AG04449 (cell line): ENCODE results near the gene PPP3CB.

Experiments
- CTCF ChIA-PET: fragments of 350-600 bp; formaldehyde crosslinking; extraction: SDS; loops from one replicate; lab custom pipeline; 2021; ENCODE audit warnings: antibody characterized with exemption; lab: Yijun Ruan, JAX
- POLR2A ChIA-PET: fragments of 400-600, 350-600 bp; formaldehyde crosslinking; extraction: SDS; loops from one replicate; lab custom pipeline; 2020; ENCODE audit warnings: antibody characterized with exemption, inconsistent platforms; lab: Yijun Ruan, JAX
- DNase-seq: peaks from one replicate; pipeline ENCODE4 v3.0.0-alpha.2; 2010; ENCODE audit warnings: low read depth, low spot score
- H3K4me3 ChIP-seq: 2 replicates; pipeline ENCODE4 v1.5.1; 2011; ENCODE audit warnings: low read depth, mild to moderate bottlenecking, control low read depth, low read length
- CTCF ChIP-seq: IDR thresholded peaks from one replicate; pipeline ENCODE4 v1.5.1; 2011; ENCODE audit warnings: mild to moderate bottlenecking, moderate library complexity, low read length, control low read depth, inconsistent platforms; ENCODE audit not compliant: insufficient read depth; ENCODE audit errors: missing control alignments

The PPP3CB gene

DNA sequence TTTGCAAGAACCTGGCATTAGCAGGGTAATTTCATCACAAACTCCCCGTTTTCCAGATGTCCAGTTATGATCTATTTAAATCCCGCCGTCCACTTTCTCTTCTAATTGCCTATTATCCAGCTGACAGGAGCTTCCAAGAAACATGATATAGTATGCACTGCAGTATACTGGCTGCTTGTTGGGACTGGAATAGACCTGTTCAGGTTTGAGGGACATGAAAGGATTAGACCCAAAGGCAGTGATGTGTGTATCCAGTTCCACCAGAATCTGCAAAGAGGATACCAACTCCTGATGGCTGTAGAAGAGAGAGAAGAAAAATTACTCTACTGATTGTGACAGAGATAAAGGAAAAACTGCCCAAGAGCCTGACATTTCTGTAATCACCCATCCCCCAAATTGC, 71.3 kb downstream of the PPP3CB start:
- ChIA-PET CTCF (interaction anchor here (1.2 kb wide), 1 partner anchor 18 kb away, joined by 3 read pairs; no protein-coding TSS in a partner anchor), POLR2A (no interaction called here)
- no peak overlapping the region for H3K4me3 ChIP-seq
- DNase-seq = no peak
- TF ChIP-seq CTCF = no peak

- ChIA-PET CTCF (interaction anchor here (1.2 kb wide), 1 partner anchor 19 kb away, joined by 3 read pairs; no protein-coding TSS in a partner anchor), POLR2A (no interaction called here)
- no peak overlapping the region for H3K4me3 ChIP-seq
- DNase-seq = no peak
- no peak for TF ChIP-seq CTCF
These were observed 72.5 kb downstream of the PPP3CB start for GRCh38 chr10:73423309-73423708.

DNA sequence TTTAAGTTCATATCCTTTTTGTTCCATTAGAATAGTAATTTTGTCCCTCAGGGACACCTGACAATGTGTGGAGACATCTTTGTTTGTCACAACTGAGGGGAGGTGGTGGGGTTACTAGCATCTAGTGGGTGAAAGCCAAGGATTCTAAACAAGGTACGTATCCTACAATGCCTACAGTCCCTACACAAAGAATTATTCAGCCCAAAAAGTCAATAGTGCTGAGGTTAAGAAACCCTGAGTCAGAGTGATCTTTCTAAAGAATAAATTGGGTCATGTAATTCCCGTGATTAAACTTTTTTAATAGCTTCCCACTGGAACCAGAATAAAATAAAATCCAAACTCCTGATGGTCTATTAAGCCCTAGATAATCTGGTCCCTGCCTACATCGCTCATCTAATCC, 79.3 kb downstream of the PPP3CB start:
- ChIA-PET POLR2A (interaction anchor here (0.7 kb wide), 1 partner anchor 10 kb away, joined by 4 read pairs; no protein-coding TSS in a partner anchor), CTCF (no interaction called here)
- DNase-seq = no peak
- no peak for TF ChIP-seq CTCF
- H3K4me3 ChIP-seq = no peak overlapping the region

GRCh38 chr10:73414230-73414945, 81.4 kb downstream of the PPP3CB start:
- DNase-seq = no peak

DNA sequence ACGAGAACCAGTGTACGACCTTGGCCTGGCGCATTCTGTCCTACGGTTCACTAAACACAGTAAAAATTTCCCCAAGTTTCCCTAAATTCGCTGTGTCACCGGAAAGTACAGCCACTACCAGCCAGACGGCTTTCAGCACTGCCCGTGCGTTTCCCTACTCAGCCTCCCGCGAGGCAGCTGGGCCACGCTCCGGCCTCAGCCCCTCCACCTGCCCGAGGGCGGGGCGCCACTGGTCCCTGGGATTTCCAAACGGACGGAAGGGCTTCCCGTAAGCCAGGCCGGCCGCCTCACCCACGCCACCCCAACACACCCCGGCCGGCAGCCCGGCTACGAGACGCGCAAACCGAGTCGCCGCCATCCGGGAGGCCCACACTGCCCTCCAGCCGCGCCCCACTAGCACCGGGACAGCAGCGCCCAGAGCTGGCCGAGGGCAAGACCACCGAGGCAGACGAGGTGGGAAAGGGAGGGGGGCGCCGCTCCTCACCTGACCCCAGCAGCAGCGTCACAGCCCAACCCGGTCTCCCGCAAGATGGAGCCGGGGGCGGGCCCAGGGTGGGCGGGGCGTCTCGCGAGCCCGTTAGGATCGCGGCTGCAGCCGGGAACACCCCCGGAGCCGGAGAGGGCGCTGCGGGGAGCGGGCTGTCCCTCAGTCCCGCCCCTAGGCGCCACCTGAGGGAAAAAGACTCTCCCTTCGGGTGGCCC, 82.1 kb downstream of the PPP3CB start, which contains the start of gene ANXA7:
ANXA7 (minus strand) TSS at position 531 of the 702 bp plus-strand sequence. CDS start 13,202 bp downstream, outside the sequence.
- ChIA-PET POLR2A (interaction anchor here (1.0 kb wide), 1 partner anchor 80 kb away, joined by 3 read pairs; no protein-coding TSS in a partner anchor), CTCF (no interaction called here)
- no peak for DNase-seq
- TF ChIP-seq CTCF = peak; percentile 34
- peak within 1 kb of the TSS; percentile 93 for H3K4me3 ChIP-seq

More at GRCh38 chr10:73414230-73414945, 81.4 kb downstream of the PPP3CB start:
- H3K4me3 ChIP-seq = peak overlapping the region; percentile 93
- POLR2A ChIA-PET = interaction anchor here (1.0 kb wide), 1 partner anchor 79 kb away, joined by 3 read pairs; no protein-coding TSS in a partner anchor
- CTCF ChIA-PET = no interaction called here
- TF ChIP-seq CTCF = no peak

GRCh38 chr10:73413108-73413527, 82.7 kb downstream of the PPP3CB start:
- H3K4me3 ChIP-seq = peak overlapping the region; percentile 93
- CTCF ChIA-PET = no interaction called here
- POLR2A ChIA-PET = interaction anchor here (1.0 kb wide), 1 partner anchor 80 kb away, joined by 3 read pairs; no protein-coding TSS in a partner anchor
- no peak for DNase-seq
- no peak for TF ChIP-seq CTCF
